ENCODE data around the gene CEP76. TPM values are rescaled to one million over a fixed set of nuclear protein-coding genes. Genes with fewer than 3 reads are reported as not detected.

The CEP76 gene
- total RNA-seq, 3 donors from 2014 or later, result 6.4 to 10.1 (median 8.5) TPM

DNA sequence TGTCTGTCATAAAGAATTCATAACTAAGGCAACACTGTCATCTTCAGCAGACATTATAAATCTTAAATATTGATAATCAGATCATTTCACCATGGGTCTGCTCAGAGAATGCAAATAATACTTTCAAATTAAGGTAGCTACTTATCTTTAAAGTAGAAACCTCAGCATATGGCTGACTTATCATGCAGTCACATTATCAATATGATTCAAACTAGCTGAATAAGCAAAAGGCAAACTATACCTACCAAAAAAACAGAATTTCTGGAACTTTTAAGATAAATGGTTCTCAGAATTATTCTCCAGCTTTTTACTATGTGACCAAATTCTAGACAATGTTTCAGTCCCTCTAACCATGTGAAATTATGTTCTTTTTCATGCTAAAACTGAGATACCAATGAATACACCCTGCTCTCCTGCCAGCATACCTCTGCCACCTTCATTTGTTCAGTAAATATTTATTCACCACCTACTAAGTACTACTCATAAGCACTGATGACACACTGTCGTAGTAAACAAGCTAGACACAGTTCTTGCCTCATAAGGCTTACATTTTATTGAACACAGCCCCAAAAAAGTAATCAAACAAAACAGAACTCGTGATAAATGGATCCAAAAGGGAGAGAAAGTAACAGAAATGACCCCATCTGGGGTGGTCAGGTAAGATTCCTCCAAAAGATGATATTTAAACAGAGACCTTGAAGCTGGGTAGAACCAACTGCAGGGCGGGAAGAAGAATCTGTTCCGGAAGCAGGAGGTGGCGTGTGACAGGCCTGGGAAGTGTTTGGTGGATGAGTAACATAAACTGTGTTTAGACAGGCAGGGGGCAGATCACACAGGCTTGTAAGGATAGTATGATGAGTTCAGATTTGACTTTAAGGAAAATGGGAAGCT is 62.3 kb downstream of the CEP76 start:
- H3K4me3 ChIP-seq, result no peak overlapping the region
- ATAC-seq (no peak), DNase-seq (no peak)
- intact Hi-C loops (cut with DNase I, micrococcal nuclease), result no loop called here
- H3K4me1 ChIP-seq (ENCODE audit: low read depth), result no peaks in the 10 kb centered on the region
- TF ChIP-seq, protein P1, sequence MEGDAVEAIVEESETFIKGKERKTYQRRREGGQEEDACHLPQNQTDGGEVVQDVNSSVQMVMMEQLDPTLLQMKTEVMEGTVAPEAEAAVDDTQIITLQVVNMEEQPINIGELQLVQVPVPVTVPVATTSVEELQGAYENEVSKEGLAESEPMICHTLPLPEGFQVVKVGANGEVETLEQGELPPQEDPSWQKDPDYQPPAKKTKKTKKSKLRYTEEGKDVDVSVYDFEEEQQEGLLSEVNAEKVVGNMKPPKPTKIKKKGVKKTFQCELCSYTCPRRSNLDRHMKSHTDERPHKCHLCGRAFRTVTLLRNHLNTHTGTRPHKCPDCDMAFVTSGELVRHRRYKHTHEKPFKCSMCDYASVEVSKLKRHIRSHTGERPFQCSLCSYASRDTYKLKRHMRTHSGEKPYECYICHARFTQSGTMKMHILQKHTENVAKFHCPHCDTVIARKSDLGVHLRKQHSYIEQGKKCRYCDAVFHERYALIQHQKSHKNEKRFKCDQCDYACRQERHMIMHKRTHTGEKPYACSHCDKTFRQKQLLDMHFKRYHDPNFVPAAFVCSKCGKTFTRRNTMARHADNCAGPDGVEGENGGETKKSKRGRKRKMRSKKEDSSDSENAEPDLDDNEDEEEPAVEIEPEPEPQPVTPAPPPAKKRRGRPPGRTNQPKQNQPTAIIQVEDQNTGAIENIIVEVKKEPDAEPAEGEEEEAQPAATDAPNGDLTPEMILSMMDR (IDR thresholded peaks at IDR 0.05), result no peak
- H3K36me3 ChIP-seq (ENCODE audit: low read depth), result no peaks in the 10 kb centered on the region
- H3K9me3 ChIP-seq, result no peaks in the 10 kb centered on the region

DNA sequence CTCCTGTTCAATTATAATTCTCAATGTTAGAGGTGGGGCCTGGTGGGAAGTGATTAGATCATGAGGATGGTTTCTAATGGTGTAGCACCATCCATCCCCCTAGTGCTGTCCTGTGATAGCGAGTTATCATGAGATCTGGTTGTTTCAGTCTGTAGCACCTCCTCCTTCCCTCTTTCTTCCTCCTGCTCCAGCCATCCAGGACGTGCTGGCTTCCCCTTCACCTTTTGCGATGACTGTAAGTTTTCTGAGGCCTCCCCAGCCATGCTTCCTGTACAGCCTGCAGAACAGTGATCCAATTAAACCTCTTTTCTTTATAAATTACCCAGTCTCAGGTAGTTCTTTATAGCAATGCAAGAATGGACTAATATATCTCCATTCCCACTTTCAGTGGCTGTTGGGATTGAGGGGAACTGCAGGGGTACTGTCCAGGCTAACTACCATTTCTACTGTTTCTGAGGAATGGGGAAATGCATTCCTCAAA is 63.8 kb downstream of the CEP76 start:
- TF ChIP-seq, protein P1 (IDR thresholded peaks at IDR 0.05), result no peak
- Histone ChIP-seq H3K4me3 (no peak overlapping the region), H3K9me3 (no peaks in the 10 kb centered on the region), H3K4me1 (ENCODE audit: low read depth) (no peaks in the 10 kb centered on the region), H3K36me3 (ENCODE audit: low read depth) (no peaks in the 10 kb centered on the region)
- ATAC-seq (no peak), DNase-seq (no peak)
- intact Hi-C loops (cut with DNase I, micrococcal nuclease), result no loop called here

DNA sequence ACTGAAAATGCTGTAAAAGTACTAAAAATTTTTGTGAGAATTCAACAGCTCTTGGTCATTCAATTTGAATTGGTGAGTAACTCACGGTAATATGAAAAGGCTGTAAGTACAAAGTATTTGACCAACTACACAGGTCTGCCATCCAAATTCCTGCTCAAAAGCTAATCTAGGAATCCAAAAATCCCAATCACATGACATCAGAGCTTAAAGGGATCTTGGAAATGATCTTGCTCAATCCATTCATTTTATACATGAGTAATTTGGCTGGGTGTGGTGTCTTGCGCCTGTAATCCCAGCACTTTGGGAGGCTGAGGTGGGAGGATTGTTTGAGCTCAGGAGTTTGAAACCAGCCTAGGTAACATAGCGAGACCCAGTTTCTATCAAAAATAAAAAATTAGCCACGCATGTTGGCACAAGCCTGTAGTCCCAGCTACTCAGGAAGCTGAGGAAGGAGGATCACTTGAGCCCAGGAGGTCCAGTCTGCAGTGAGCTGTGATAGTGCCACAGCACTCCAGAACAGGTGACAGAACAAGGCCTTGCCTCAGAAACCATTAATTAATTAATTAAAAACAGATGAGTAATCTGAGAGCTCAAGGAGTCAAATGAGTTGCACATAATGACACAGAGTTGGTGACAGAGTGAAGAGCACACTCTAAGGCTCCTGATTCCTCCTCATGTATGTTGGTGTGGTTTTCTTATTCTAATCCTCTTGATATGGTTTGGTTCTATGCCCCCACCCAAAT is 64.5 kb downstream of the CEP76 start:
- H3K4me3 ChIP-seq, result no peak overlapping the region
- H3K9me3 ChIP-seq, result no peaks in the 10 kb centered on the region
- DNase-seq, result no peak
- TF ChIP-seq, protein P1 (IDR thresholded peaks at IDR 0.05), result no peak
- no peak for ATAC-seq
- no peaks in the 10 kb centered on the region for H3K36me3 ChIP-seq (ENCODE audit: low read depth)
- no peaks in the 10 kb centered on the region for H3K4me1 ChIP-seq (ENCODE audit: low read depth)
- intact Hi-C loops (cut with DNase I, micrococcal nuclease), result no loop called here

DNA sequence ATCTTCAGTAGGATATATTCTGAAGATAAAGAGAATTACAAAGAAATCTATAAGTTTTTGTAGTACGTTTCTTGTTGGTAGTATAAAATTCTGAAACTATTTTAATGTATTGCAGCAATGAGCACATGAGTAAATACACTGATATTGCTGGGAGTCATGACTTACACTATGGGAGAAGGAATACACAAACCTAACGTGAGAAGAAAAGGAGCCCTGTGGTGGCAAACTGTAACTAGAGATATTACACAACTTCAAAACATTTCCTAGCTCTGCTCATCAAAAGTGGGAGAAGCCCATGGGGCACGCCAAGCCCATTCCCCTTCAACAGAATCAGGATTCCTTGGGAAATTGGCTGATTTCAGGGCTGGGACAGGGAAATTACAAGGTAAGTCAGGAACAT is 65.1 kb downstream of the CEP76 start:
- no peaks in the 10 kb centered on the region for H3K4me1 ChIP-seq (ENCODE audit: low read depth)
- no peak overlapping the region for H3K4me3 ChIP-seq
- ATAC-seq (no peak), DNase-seq (no peak)
- no peaks in the 10 kb centered on the region for H3K9me3 ChIP-seq
- no peaks in the 10 kb centered on the region for H3K36me3 ChIP-seq (ENCODE audit: low read depth)
- intact Hi-C loops (cut with DNase I, micrococcal nuclease), result no loop called here
- TF ChIP-seq, protein P1 (IDR thresholded peaks at IDR 0.05), result no peak

DNA sequence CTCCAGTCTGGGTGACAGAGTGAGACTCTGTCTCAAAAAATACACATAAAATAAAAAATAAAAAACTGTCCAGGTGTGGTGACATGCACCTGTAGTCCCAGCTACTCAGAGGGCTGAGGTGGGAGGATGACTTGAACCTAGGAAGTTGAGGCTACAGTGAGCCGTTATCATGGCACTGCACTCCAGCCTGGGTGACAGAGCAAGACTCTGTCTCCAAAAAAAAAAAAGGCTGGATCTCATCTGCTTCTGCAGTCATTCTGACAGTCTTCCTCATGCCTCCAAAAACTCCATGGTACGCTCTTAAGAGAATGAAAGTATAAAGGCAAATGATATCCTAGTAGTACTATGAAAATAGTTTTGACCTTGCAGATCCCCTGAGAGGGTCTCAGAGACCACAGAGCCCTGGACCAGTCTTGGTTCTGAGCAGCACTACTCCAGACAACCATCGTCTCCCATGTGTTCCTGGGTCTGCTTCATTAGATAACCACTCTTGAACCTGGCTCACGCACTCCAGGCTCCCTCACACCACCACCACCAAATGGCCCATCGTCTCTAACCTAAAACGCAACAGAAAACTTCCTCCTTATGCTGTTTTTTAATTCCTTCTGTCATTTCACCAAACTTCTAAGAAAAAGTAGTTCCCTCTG is 70.6 kb downstream of the CEP76 start:
- H3K36me3 ChIP-seq (ENCODE audit: low read depth), result no peaks in the 10 kb centered on the region

More for the DNA sequence above, 70.6 kb downstream of the CEP76 start:
- TF ChIP-seq, protein P1 (IDR thresholded peaks at IDR 0.05), result no peak
- intact Hi-C loops (cut with DNase I, micrococcal nuclease), result no loop called here
- no peak overlapping the region for H3K4me3 ChIP-seq
- ATAC-seq, result no peak
- no peaks in the 10 kb centered on the region for H3K4me1 ChIP-seq (ENCODE audit: low read depth)
- no peak for DNase-seq
- H3K9me3 ChIP-seq, result no peaks in the 10 kb centered on the region
